ENCODE data around the gene KLRC3.

- TF ChIP-seq EZH2 (IDR thresholded peaks at IDR 0.05; ENCODE audit: borderline replicate concordance) (no peak), CTCF (IDR thresholded peaks at IDR 0.05; ENCODE audit: poor library complexity) (no peak)
These were observed 58.1 kb downstream of the KLRC3 start for GRCh38 chr12:10362325-10362724.

All from hepatocyte (in vitro differentiated cells).